HG02798 (cell line): ENCODE measurements around the gene GDF9.

Source experiments
- ATAC-seq: cut with Tn5 transposase; IDR thresholded peaks from one replicate; pipeline ENCODE4 v1.9.1; 2021; ENCODE audit warnings: mild to moderate bottlenecking; ENCODE audit not compliant: unreplicated experiment, poor library complexity

GDF9 gene

GRCh38 chr5:132839426-132840301, 26.6 kb downstream of the GDF9 start:
- ATAC-seq = no peak

GRCh38 chr5:132838516-132839282, 27.6 kb downstream of the GDF9 start:
- no peak for ATAC-seq

- ATAC-seq = no peak
These were observed 28.4 kb downstream of the GDF9 start for GRCh38 chr5:132837868-132838267.

GRCh38 chr5:132836852-132837251, 29.4 kb downstream of the GDF9 start:
- ATAC-seq = no peak

- no peak for ATAC-seq
These were observed 32.2 kb downstream of the GDF9 start for GRCh38 chr5:132834057-132834456.

- ATAC-seq = no peak
These were observed 33.7 kb downstream of the GDF9 start for GRCh38 chr5:132832612-132833011.

GRCh38 chr5:132831095-132831860, 35.0 kb downstream of the GDF9 start:
- ATAC-seq = no peak

- ATAC-seq = peak; percentile 69
These were observed 35.7 kb downstream of the GDF9 start, which contains the start of gene SHROOM1 for GRCh38 chr5:132830436-132831094. TSS of gene SHROOM1 (minus strand) at chr5:132830647. CDS start at chr5:132826140, 4,507 bp downstream.

- peak; percentile 73 for ATAC-seq
These were observed 36.4 kb downstream of the GDF9 start for GRCh38 chr5:132829742-132830435.

- ATAC-seq = no peak
These were observed 37.3 kb downstream of the GDF9 start for GRCh38 chr5:132828846-132829494.

- no peak for ATAC-seq
These were observed 38.2 kb downstream of the GDF9 start for GRCh38 chr5:132827943-132828673.

- ATAC-seq = no peak
These were observed 39.7 kb downstream of the GDF9 start for GRCh38 chr5:132826424-132827082.

- ATAC-seq = no peak
These were observed 40.4 kb downstream of the GDF9 start for GRCh38 chr5:132825834-132826391.

GRCh38 chr5:132825033-132825833, 41.0 kb downstream of the GDF9 start:
- no peak for ATAC-seq

- ATAC-seq = no peak
These were observed 41.8 kb downstream of the GDF9 start for GRCh38 chr5:132824426-132824825.

- no peak for ATAC-seq
These were observed 42.7 kb downstream of the GDF9 start for GRCh38 chr5:132823481-132824050.
